Nephron (organoid): ENCODE data around the gene GALNT9.
"Not testable (repeated sequence)": the region's sequence is repeated elsewhere in the genome, so short reads cannot be mapped to it uniquely, and the experiment has no call there.

Source experiments
- H3K27ac Mint-ChIP-seq, 3 experiments: 2 replicates each; pipeline ENCODE4 v1.8.0; 2020; ENCODE audit warnings: mixed read lengths in 3 of 3, mild to moderate bottlenecking in 2 of 3, moderate library complexity in 1 of 3
- H3K27me3 Mint-ChIP-seq: 2 replicates; pipeline ENCODE4 v1.8.0; 2021; ENCODE audit warnings: low read depth, mild to moderate bottlenecking, moderate library complexity, mixed read lengths
- H3K36me3 Mint-ChIP-seq: 2 replicates; pipeline ENCODE4 v1.8.0; 2020; ENCODE audit warnings: low read depth, mixed read lengths
- H3K4me1 Mint-ChIP-seq: 2 replicates; pipeline ENCODE4 v1.8.0; 2020; ENCODE audit warnings: mixed read lengths
- H3K4me3 Mint-ChIP-seq, 3 experiments: 2 replicates each; pipeline ENCODE4 v1.8.0; 2020; ENCODE audit warnings: mild to moderate bottlenecking in 3 of 3, mixed read lengths in 3 of 3, moderate library complexity in 2 of 3
- H3K9me3 Mint-ChIP-seq: 2 replicates; pipeline ENCODE4 v1.8.0; 2020; ENCODE audit warnings: mixed read lengths
- TF ChIP-seq, protein P1 (sequence below), 3 experiments: fragments of 200-600 bp; sonication (generic); IDR thresholded peaks; one replicate each; pipeline ENCODE4 v1.5.0; 2021; ENCODE audit warnings: antibody characterized with exemption in 3 of 3; ENCODE audit not compliant: unreplicated experiment in 3 of 3

Gene GALNT9

DNA sequence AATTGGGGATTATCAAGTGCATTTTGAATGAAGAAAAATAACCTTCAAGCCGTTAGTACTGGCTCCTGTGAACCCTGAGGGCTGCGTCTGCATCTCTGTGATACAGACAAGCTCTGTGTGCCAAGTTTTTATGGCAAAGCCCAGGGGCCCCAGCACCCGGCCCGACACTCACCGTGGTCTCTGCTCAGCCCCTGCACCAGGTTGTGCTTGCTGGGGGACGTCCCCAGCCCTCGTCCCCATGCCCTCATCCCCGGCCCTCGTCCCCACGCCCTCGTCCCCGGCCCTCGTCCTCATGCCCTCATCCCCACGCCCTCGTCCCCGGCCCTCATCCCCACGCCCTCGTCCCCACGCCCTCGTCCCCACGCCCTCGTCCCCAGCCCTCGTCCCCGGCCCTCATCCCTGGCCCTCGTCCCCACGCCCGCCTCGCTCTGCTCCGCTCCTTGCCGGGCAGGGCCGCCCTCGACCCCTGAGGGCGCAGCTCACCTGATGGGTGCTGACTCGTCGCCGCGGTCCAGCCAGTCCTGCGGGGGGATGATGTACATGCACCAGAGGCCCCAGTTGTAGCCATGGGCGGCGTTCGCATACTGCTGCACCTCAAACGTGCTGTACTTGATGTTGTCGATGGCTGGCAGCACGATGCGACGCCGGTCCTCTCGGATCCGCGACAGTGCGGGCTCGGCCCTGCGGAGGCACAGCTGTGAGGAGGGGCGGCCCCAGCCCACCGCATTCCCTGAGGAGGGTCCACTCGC is 72.0 kb downstream of the GALNT9 start:
- TF ChIP-seq, protein P1, sequence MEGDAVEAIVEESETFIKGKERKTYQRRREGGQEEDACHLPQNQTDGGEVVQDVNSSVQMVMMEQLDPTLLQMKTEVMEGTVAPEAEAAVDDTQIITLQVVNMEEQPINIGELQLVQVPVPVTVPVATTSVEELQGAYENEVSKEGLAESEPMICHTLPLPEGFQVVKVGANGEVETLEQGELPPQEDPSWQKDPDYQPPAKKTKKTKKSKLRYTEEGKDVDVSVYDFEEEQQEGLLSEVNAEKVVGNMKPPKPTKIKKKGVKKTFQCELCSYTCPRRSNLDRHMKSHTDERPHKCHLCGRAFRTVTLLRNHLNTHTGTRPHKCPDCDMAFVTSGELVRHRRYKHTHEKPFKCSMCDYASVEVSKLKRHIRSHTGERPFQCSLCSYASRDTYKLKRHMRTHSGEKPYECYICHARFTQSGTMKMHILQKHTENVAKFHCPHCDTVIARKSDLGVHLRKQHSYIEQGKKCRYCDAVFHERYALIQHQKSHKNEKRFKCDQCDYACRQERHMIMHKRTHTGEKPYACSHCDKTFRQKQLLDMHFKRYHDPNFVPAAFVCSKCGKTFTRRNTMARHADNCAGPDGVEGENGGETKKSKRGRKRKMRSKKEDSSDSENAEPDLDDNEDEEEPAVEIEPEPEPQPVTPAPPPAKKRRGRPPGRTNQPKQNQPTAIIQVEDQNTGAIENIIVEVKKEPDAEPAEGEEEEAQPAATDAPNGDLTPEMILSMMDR (IDR thresholded peaks at IDR 0.05; ENCODE audit: unreplicated experiment in 3 of 3): no peak
- Mint-ChIP-seq H3K9me3 (no peaks in the 10 kb centered on the region), H3K27me3 (peaks cover 45% of the 10 kb centered on the region), H3K27ac (no peak overlapping the region), H3K4me3 (no peak overlapping the region), H3K36me3 (no peaks in the 10 kb centered on the region), H3K4me1 (peaks cover 16% of the 10 kb centered on the region)

DNA sequence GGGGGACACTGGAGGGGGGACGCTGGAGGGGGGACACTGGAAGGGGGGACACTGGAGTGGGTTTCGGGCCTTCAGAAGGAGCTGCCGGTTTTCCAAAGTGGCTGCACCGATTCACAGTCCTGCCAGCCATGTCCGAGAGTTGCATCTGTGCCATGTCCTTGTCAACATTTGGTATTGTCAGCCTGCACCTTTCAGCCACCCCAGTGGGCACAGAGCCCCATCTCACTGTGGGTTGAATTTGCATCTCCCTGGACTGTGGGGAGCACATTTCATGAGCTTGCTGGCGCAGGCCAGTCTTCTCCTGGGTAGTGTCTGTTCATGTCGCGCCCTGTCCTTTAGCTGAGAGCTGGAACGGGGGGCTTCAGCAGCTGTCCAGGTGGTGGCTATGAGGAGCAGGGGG is 72.7 kb downstream of the GALNT9 start:
- no peaks in the 10 kb centered on the region for H3K36me3 Mint-ChIP-seq
- peaks cover 20% of the 10 kb centered on the region for H3K4me1 Mint-ChIP-seq
- no peak overlapping the region for H3K27ac Mint-ChIP-seq
- H3K4me3 Mint-ChIP-seq: no peak overlapping the region
- H3K27me3 Mint-ChIP-seq: peaks cover 45% of the 10 kb centered on the region
- TF ChIP-seq, protein P1 (IDR thresholded peaks at IDR 0.05; ENCODE audit: unreplicated experiment in 3 of 3): no peak
- H3K9me3 Mint-ChIP-seq: no peaks in the 10 kb centered on the region

DNA sequence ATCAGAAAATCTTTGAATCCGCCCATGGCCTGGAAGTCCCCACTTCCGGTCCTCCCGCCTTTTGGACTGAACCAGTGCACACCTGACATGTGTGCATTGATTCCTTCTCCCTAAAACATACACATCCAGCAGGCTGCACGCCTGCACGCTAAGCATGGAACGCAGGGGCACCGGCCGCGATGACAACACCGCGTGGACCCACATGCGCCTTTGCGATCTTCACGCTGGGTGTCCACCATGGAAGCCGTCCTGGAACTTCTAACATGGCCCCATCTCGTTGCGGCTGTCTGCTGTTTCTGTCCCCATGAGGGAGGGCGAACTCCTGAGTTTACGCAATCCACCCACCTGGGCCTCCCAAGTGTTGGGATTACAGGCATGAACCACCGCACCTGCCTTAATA is 73.7 kb downstream of the GALNT9 start:
- Mint-ChIP-seq H3K27ac (no peak overlapping the region), H3K4me3 (no peak overlapping the region), H3K27me3 (peaks cover 46% of the 10 kb centered on the region), H3K4me1 (peaks cover 20% of the 10 kb centered on the region), H3K9me3 (no peaks in the 10 kb centered on the region), H3K36me3 (no peaks in the 10 kb centered on the region)
- TF ChIP-seq, protein P1 (IDR thresholded peaks at IDR 0.05; ENCODE audit: unreplicated experiment in 3 of 3): no peak

DNA sequence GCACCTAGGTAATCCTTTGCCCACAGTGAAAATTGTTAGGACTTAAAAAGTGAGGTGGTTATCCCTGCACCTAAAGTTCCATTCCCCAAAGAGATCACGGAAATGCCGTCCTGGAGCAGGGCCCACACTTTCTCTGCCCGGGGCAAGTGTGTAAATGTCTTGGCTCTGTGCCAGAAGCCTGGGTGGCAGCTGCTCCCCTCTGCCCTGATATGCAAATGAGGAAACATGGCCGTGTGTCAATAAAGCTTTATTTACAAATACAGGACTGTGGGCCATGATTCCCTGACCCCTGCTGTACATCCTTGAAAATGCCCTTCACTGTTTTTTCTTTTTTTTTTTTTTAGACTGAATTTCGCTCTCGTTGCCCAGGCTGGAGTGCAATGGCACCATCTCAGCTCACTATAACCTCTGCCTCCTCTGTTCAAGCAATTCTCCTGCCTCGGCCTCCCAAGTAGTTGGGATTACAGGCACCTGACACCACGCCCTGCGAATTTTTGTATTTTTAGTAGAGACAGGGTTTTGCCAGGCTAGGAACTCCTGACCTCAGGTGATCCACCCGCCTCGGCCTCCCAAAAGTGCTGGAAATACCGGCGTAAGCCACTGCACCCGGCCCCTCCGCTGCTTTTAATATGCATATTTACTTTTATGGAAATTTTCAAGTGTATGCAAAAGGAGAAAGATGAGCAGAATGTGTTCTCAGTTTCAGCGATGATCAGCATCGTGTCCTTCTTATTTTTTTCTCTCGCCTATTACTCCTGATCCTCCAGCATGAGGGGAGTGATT is 75.5 kb downstream of the GALNT9 start:
- no peaks in the 10 kb centered on the region for H3K36me3 Mint-ChIP-seq
- peaks cover 46% of the 10 kb centered on the region for H3K27me3 Mint-ChIP-seq
- H3K4me1 Mint-ChIP-seq: peaks cover 22% of the 10 kb centered on the region
- no peak overlapping the region for H3K4me3 Mint-ChIP-seq
- no peak overlapping the region for H3K27ac Mint-ChIP-seq
- H3K9me3 Mint-ChIP-seq: no peaks in the 10 kb centered on the region
- TF ChIP-seq, protein P1 (IDR thresholded peaks at IDR 0.05; ENCODE audit: unreplicated experiment in 3 of 3): no peak

DNA sequence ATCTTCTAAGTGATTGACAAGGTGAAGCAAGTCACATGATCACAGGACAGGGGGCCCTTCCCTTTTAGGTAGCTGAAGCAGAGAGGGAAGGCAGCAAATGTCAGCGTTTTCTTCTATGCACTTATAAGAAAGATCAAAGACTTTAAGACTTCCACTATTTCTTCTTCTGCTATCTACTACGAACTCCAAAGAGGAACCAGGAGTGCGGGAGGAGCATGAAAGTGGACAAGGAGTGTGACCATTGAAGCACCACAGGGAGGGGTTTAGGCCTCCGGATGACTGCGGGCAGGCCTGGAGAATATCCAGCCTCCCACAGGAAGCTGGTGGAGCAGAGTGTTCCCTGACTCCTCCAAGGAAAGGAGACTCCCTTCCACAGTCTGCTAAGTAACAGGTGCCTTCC is 76.4 kb downstream of the GALNT9 start:
- Mint-ChIP-seq H3K4me1 (peaks cover 29% of the 10 kb centered on the region), H3K27me3 (peaks cover 49% of the 10 kb centered on the region)
- not testable (repeated sequence) for H3K9me3 Mint-ChIP-seq, H3K4me3 Mint-ChIP-seq, H3K27ac Mint-ChIP-seq, H3K36me3 Mint-ChIP-seq

DNA sequence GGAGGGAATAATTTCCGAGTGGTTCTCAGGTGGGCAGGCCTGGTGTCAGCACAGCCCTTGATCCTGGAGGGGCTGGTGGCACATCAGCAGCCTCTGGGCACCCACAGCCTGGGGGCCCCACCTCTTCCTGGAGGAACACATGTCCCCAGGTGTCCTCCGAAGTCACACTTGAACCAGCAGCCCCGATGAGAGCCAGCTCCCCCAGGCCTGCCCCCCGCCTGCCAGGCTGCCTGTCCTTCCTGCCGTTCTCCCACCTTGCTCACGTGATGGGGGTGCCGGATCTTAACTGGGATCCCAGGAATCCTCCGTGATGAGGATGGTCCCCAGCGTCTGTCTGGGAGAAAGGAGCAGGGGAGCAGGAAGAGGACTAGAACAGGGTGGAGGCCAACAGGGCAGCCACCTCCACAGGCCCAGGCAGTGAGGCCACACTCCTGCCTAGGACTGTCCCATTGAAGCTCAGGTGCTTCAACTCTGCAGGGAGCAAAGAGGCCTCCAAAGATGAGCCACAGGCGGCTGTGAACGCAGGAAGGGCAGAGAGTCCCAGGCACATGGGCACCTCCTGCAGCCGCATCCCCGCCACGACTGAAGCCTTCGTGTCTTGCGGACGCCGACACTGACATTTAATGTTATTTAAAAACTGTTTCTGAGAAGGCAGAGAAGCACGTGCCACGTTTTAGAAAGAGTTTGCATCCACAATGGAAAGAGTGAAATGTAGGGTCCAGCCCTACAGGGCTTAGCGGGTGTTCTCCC is 77.5 kb downstream of the GALNT9 start:
- no peak overlapping the region for H3K4me3 Mint-ChIP-seq
- peaks cover 29% of the 10 kb centered on the region for H3K4me1 Mint-ChIP-seq
- TF ChIP-seq, protein P1 (IDR thresholded peaks at IDR 0.05; ENCODE audit: unreplicated experiment in 3 of 3): no peak
- no peaks in the 10 kb centered on the region for H3K36me3 Mint-ChIP-seq
- H3K27me3 Mint-ChIP-seq: peaks cover 52% of the 10 kb centered on the region
- H3K27ac Mint-ChIP-seq: no peak overlapping the region
- no peaks in the 10 kb centered on the region for H3K9me3 Mint-ChIP-seq
